Osteoblast (primary cell): Measurements from ENCODE around the gene PPP1R10. TPM values are rescaled to one million over a fixed set of nuclear protein-coding genes. Genes with fewer than 3 reads are reported as not detected.

Source experiments
- DNase-seq: peaks from one replicate; pipeline ENCODE4 v3.0.0; 2011; ENCODE audit warnings: low spot score, mixed read lengths; ENCODE audit not compliant: insufficient read length; ENCODE audit errors: missing footprints
- H2AFZ ChIP-seq: 2 replicates; pipeline ENCODE4 v1.6.0; 2011; ENCODE audit warnings: mild to moderate bottlenecking, low read length
- H3K27ac ChIP-seq: 2 replicates; pipeline ENCODE4 v1.5.1; 2011; ENCODE audit warnings: mild to moderate bottlenecking, low read depth, low read length, moderate library complexity
- H3K27me3 ChIP-seq: 2 replicates; pipeline ENCODE4 v1.6.0; 2012; ENCODE audit warnings: mild to moderate bottlenecking, control low read depth, inconsistent platforms, low read length, moderate library complexity; ENCODE audit not compliant: insufficient read depth
- H3K36me3 ChIP-seq: 2 replicates; pipeline ENCODE4 v1.5.1; 2011; ENCODE audit warnings: mild to moderate bottlenecking, low read length, control low read depth, moderate library complexity; ENCODE audit not compliant: insufficient read depth
- H3K4me1 ChIP-seq: 2 replicates; pipeline ENCODE4 v1.5.1; 2011; ENCODE audit warnings: mild to moderate bottlenecking, low read length, control low read depth, moderate library complexity; ENCODE audit not compliant: insufficient read depth
- H3K4me2 ChIP-seq: 2 replicates; pipeline ENCODE4 v1.6.0; 2011; ENCODE audit warnings: mild to moderate bottlenecking, low read length; ENCODE audit not compliant: insufficient read depth
- H3K4me3 ChIP-seq: fragments of 200-600 bp; sonication (generic); 3 replicates; pipeline ENCODE4 v1.5.1; 2012; ENCODE audit warnings: mild to moderate bottlenecking, low read length, inconsistent platforms; ENCODE audit not compliant: insufficient read depth
- H3K79me2 ChIP-seq: 2 replicates; pipeline ENCODE4 v1.6.0; 2012; ENCODE audit warnings: mild to moderate bottlenecking, low read length, control low read depth, inconsistent platforms; ENCODE audit not compliant: insufficient read depth
- H3K9me3 ChIP-seq: 2 replicates; pipeline ENCODE4 v1.5.1; 2011; ENCODE audit warnings: low read depth, low read length, control low read depth
- H4K20me1 ChIP-seq: 2 replicates; pipeline ENCODE4 v1.6.0; 2012; ENCODE audit warnings: mild to moderate bottlenecking, low read length, control low read depth; ENCODE audit not compliant: insufficient read depth
- CTCF ChIP-seq: IDR thresholded peaks from 2 replicates; pipeline ENCODE4 v1.5.1; 2011; ENCODE audit warnings: mild to moderate bottlenecking, low read depth, low read length, moderate library complexity; ENCODE audit errors: extremely low read depth
- total RNA-seq: library from RNA; depleted of rRNA; stranded (reverse); fragments of >200 nt; gene quantifications from 2 replicates; pipeline ENCODE4 v1.2.3, GENCODE V29; 2012

The PPP1R10 gene
- total RNA-seq, 1 donor = 29.0 TPM

GRCh38 chr6:30619561-30619960 lies 2.5 kb upstream of the PPP1R10 start:
- Histone ChIP-seq H2AFZ (no peak overlapping the region), H4K20me1 (peaks cover 2% of the 10 kb centered on the region), H3K79me2 (peaks cover 36% of the 10 kb centered on the region), H3K27ac (no peak overlapping the region), H3K9me3 (no peaks in the 10 kb centered on the region), H3K27me3 (no peaks in the 10 kb centered on the region), H3K36me3 (peaks cover 60% of the 10 kb centered on the region), H3K4me2 (no peak overlapping the region), H3K4me3 (no peak overlapping the region), H3K4me1 (peaks cover 19% of the 10 kb centered on the region)
- TF ChIP-seq CTCF = no peak
- no peak for DNase-seq

- Histone ChIP-seq H3K27me3 (no peaks in the 10 kb centered on the region), H3K36me3 (peaks cover 50% of the 10 kb centered on the region), H3K4me3 (peak overlapping the region; percentile 98), H2AFZ (peak overlapping the region; percentile 96), H3K9me3 (no peaks in the 10 kb centered on the region), H3K79me2 (peaks cover 40% of the 10 kb centered on the region), H4K20me1 (peaks cover 14% of the 10 kb centered on the region), H3K4me1 (peaks cover 32% of the 10 kb centered on the region), H3K27ac (peak overlapping the region; percentile 99), H3K4me2 (peak overlapping the region; percentile 98)
- DNase-seq = no peak
- TF ChIP-seq CTCF = no peak
Measured at GRCh38 chr6:30618270-30618797, 1.3 kb upstream of the PPP1R10 start.

- no peaks in the 10 kb centered on the region for H3K9me3 ChIP-seq
- peak within 1 kb of the TSS; percentile 98 for H3K4me2 ChIP-seq
- TF ChIP-seq CTCF = no peak
- H3K27me3 ChIP-seq = no peaks in the 10 kb centered on the region
- H3K4me1 ChIP-seq = peaks cover 38% of the 10 kb centered on the region
- peaks cover 44% of the 10 kb centered on the region for H3K36me3 ChIP-seq
- peaks cover 40% of the 10 kb centered on the region for H3K79me2 ChIP-seq
- peak within 1 kb of the TSS; percentile 96 for H2AFZ ChIP-seq
- peak; percentile 93 for DNase-seq
- H4K20me1 ChIP-seq = peaks cover 19% of the 10 kb centered on the region
- peak within 1 kb of the TSS; percentile 99 for H3K27ac ChIP-seq
- peak within 1 kb of the TSS; percentile 98 for H3K4me3 ChIP-seq
Measured at GRCh38 chr6:30617565-30618269, 674 bp upstream of the PPP1R10 start, which contains the start of gene MRPS18B. Gene MRPS18B (plus strand): TSS chr6:30617840. CDS start chr6:30617866, 26 bp downstream.
